ENCODE results near the gene LOXL3.

- no peak for TF ChIP-seq CTCF (conservative IDR thresholded peaks at IDR 0.05; ENCODE audit: low read length)
- no peak for TF ChIP-seq EZH2phosphoT487 (IDR thresholded peaks at IDR 0.05; ENCODE audit: borderline replicate concordance)
These were observed 17.4 kb downstream of the LOXL3 start for GRCh38 chr2:74536166-74536950.

All from Loucy (cell line).